Measurements from ENCODE around the gene HPCA.
A peak's percentile ranks its signal among the peaks of the same experiment; 100 is the strongest.

HPCA gene

DNA sequence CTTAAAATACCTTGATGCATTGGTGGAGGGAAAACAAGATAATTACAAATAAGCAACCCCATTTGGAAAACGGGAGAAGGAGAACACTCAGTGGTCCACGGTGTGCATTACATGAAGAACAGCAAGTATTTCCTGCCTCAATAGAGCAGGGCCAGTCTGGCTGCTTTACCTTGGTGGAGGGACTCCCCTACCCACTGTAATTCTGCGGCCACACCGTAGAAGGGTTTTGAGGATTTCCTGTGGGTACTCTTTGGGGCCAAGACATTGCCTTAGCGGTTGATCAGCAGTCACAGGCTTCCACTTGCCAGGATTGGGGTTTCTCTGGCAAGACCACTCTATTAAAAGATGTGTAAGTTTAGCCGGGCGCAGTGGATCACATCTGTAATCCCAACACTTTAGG is 31.2 kb downstream of the HPCA start:
- no peak overlapping the region for H3K4me3 ChIP-seq (ENCODE audit: low read length)
- DNase-seq (ENCODE audit: low read depth) = no peak
- TF ChIP-seq, protein P1, sequence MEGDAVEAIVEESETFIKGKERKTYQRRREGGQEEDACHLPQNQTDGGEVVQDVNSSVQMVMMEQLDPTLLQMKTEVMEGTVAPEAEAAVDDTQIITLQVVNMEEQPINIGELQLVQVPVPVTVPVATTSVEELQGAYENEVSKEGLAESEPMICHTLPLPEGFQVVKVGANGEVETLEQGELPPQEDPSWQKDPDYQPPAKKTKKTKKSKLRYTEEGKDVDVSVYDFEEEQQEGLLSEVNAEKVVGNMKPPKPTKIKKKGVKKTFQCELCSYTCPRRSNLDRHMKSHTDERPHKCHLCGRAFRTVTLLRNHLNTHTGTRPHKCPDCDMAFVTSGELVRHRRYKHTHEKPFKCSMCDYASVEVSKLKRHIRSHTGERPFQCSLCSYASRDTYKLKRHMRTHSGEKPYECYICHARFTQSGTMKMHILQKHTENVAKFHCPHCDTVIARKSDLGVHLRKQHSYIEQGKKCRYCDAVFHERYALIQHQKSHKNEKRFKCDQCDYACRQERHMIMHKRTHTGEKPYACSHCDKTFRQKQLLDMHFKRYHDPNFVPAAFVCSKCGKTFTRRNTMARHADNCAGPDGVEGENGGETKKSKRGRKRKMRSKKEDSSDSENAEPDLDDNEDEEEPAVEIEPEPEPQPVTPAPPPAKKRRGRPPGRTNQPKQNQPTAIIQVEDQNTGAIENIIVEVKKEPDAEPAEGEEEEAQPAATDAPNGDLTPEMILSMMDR (IDR thresholded peaks at IDR 0.05; ENCODE audit: insufficient read depth, low read depth, low read length, missing control alignments) = no peak

DNA sequence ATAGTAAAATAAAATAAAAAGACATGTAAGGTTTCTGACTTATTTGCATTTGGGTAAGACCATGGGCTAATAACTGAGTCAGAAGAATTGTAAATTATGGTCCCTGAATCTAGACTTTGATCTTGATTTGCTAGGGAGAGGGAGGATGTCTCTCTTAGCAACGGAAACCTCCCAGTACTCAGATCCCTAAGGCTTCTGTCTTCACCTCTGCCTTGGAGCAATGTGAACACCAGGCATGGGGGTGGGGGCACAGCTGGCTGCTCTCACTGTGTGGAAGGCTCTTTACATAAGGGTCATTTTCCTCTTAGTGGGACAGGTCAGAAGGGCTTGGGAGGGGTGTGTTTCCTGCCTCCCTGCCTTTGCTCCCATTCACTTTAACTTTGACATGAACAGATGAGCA is 31.9 kb downstream of the HPCA start:
- DNase-seq (ENCODE audit: low read depth) = no peak
- TF ChIP-seq, protein P1 (IDR thresholded peaks at IDR 0.05; ENCODE audit: insufficient read depth, low read depth, low read length, missing control alignments) = no peak

GRCh38 chr1:32919811-32920733 is 33.8 kb downstream of the HPCA start:
- DNase-seq (ENCODE audit: low read depth) = no peak
- TF ChIP-seq, protein P1 (IDR thresholded peaks at IDR 0.05; ENCODE audit: insufficient read depth, low read depth, low read length, missing control alignments) = no peak
- H3K4me3 ChIP-seq (ENCODE audit: low read length) = no peak overlapping the region

More for the DNA sequence above, 31.9 kb downstream of the HPCA start:
- no peak overlapping the region for H3K4me3 ChIP-seq (ENCODE audit: low read length)

GRCh38 chr1:32920833-32921232 is 34.5 kb downstream of the HPCA start:
- TF ChIP-seq, protein P1 (IDR thresholded peaks at IDR 0.05; ENCODE audit: insufficient read depth, low read depth, low read length, missing control alignments) = no peak
- no peak overlapping the region for H3K4me3 ChIP-seq (ENCODE audit: low read length)
- DNase-seq (ENCODE audit: low read depth) = no peak

DNA sequence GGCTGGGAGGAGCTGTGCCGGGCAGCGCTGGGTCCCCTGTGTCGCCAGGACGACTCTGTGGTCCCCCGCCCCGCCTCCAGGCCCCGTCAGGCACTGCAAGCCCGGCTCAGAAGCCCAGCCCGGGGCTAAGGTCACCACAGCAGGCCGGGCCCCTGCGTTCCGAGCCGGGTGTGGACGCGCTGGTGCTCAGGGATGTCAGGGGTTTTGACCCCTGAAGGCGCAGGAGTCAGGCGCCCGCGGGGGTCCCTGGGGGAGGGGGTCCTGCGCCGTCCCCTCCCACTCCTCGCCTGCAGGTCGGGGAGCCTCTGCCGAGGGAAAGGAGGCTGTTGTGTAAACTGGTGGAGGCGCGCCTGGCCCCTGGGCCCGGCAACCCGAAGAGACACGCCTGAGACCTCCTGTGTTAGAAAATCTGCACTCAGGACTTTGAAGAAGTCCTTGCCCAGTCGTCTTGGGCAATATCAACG is 38.6 kb downstream of the HPCA start:
- TF ChIP-seq, protein P1 (IDR thresholded peaks at IDR 0.05; ENCODE audit: insufficient read depth, low read depth, low read length, missing control alignments) = no peak
- no peak overlapping the region for H3K4me3 ChIP-seq (ENCODE audit: low read length)
- no peak for DNase-seq (ENCODE audit: low read depth)

GRCh38 chr1:32925403-32926162 is 39.3 kb downstream of the HPCA start:
- H3K4me3 ChIP-seq (ENCODE audit: low read length) = no peak overlapping the region
- TF ChIP-seq, protein P1 (IDR thresholded peaks at IDR 0.05; ENCODE audit: insufficient read depth, low read depth, low read length, missing control alignments) = no peak
- DNase-seq (ENCODE audit: low read depth) = peak; percentile 48
